HFF-Myc (cell line): ENCODE results near the gene SH3RF3.

Experiments
- DNase-seq: peaks from one replicate; pipeline ENCODE4 v3.0.0-alpha.2; 2011; ENCODE audit warnings: low read depth; ENCODE audit errors: extremely low read depth
- H3K4me3 ChIP-seq: replicated peaks from 2 replicates; pipeline ENCODE4 v1.5.1; 2011; ENCODE audit warnings: low read depth, mild to moderate bottlenecking, control low read depth, low read length
- TF ChIP-seq, protein P1 (sequence below): IDR thresholded peaks from 2 replicates; pipeline ENCODE4 v1.5.1; 2012; ENCODE audit warnings: mild to moderate bottlenecking, low read depth, low read length, control low read depth; ENCODE audit errors: missing control alignments

SH3RF3 gene

DNA sequence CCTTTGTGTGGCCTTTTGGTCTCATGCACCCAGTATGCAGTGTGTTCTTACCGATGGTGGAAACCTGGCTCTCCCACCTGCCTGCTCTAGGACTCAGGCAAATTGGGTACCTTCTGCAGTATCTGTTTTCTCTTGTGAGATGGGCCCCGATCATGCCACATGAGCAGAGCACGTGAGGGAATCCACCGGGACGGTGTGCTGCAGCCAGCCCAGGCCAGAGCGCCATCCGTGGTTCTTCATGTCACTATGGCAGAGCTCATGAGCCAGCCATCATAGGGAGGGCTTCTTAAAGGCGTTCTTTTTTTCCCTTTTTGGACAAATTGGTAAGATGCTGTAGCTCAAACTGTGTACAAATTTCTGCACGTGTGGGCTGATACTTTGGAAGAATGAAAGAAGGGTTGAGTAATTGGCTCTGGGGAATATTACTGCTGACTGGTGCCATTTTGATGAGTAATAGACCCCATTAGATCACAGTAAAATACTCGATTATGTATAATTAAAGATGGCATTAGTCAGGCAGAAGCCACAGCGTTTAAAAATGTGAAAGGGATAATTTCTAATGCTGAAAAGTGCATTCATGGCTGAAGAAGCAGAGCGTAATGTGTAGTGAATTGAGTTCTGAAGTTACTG is 19.2 kb downstream of the SH3RF3 start:
- DNase-seq: no peak
- no peak overlapping the region for H3K4me3 ChIP-seq
- TF ChIP-seq, protein P1, sequence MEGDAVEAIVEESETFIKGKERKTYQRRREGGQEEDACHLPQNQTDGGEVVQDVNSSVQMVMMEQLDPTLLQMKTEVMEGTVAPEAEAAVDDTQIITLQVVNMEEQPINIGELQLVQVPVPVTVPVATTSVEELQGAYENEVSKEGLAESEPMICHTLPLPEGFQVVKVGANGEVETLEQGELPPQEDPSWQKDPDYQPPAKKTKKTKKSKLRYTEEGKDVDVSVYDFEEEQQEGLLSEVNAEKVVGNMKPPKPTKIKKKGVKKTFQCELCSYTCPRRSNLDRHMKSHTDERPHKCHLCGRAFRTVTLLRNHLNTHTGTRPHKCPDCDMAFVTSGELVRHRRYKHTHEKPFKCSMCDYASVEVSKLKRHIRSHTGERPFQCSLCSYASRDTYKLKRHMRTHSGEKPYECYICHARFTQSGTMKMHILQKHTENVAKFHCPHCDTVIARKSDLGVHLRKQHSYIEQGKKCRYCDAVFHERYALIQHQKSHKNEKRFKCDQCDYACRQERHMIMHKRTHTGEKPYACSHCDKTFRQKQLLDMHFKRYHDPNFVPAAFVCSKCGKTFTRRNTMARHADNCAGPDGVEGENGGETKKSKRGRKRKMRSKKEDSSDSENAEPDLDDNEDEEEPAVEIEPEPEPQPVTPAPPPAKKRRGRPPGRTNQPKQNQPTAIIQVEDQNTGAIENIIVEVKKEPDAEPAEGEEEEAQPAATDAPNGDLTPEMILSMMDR: no peak

DNA sequence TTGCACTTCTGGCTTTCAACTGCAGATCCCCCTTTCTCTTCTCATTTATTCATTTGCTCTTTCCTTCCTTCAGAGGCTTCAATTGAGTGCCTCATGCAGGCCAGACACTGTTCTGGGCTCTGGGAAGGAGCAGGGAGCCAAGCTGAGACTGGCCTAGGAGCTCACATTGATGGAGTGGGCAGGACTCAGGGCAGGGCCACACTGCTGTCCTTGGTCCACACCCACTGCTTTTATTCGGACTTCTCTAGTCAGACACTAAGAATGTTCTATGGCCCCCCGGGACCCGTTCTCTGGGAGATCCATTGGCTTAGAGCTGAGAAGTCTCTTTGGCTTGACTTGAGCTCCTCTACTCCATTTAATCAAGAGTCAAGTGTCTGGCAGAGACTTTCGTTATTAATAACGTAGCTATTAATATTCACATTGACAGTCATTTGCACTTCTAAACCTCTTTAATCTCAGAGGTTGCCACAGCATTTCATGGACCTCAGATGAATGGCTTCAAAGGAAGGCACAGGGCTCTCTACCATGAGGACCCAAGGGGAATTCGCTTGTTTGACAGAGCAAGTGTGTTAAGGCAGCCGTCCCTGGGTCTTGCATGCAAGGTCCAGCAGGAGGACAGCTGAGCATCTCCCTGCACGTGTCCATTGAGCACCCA is 20.1 kb downstream of the SH3RF3 start:
- DNase-seq: no peak
- TF ChIP-seq, protein P1: no peak

DNA sequence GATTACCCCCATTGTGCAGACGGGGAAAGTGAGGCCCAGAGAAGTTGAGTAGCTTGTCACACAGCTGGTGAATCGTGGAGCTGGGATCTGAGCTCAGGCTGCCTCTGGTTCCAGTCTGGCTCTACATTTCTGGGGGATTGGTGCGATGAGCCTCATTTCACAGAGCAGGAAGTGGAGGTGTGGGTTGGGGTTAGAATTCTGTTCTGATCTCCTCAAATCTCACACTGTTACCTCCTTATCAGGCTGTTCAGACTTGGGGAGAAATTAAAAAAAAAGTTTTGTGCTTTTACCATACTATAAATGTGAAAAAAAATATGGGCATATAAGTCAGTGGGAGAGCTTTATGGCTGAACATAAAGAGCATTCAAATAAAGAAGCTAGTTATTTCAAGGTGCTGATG is 21.6 kb downstream of the SH3RF3 start:
- no peak overlapping the region for H3K4me3 ChIP-seq
- TF ChIP-seq, protein P1: no peak
- DNase-seq: no peak

More for the DNA sequence above, 20.1 kb downstream of the SH3RF3 start:
- no peak overlapping the region for H3K4me3 ChIP-seq

DNA sequence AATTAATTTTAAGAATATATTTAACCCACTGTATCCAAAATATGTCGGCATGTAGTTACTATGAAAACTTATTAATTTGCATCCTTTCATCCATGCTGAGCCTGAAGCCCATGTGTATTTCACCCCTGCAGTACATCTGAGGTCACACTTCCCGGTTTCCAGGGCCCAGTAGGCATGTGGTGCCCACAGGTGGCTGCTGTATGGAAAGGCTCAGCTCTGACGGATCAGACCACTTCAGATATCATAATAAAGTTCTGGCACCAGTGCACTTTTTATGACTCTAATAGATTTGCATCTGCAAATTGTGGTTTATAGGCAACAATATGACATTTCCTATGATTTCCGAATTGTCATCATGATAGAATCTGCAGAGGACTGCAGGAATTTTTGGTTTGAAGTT is 22.5 kb downstream of the SH3RF3 start:
- TF ChIP-seq, protein P1: no peak
- DNase-seq: no peak

DNA sequence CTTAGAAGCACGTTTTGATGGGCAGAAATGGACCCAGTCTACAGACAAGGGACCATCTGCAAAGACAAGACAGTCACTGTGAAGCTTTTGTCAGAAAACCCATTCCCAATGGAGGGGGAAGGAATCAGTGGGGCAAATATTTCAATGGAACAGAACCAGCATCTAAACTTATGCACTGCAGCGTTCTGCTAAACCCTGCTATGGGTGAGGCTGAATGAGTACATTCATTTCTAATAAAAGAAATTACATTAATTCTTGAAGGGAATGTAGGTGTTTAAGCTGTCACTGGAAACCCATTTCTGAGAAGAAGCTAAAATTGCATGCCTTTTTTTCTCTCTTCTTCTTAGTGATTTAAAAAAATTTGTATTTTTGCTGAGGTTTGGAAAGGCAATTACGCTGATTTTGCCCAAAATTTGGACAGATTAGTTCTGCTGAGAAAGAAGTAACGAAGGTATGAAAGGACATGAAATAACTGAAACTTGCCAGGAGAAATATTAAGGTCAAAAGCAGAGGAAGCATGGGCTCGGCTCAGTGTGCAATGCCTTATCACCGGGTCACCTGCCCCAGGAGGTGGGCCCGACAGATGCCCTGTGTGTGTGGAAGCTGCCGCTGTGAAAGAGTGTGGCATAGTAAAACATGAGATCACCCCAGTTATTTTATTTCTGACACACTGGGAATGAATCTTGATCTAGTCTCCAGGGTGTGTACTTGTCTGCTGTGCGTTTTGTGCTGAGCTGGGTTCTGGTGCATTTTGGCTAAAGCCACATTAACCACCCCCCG is 24.2 kb downstream of the SH3RF3 start:
- TF ChIP-seq, protein P1: no peak
- no peak overlapping the region for H3K4me3 ChIP-seq
- DNase-seq: no peak

More for the DNA sequence above, 22.5 kb downstream of the SH3RF3 start:
- no peak overlapping the region for H3K4me3 ChIP-seq

DNA sequence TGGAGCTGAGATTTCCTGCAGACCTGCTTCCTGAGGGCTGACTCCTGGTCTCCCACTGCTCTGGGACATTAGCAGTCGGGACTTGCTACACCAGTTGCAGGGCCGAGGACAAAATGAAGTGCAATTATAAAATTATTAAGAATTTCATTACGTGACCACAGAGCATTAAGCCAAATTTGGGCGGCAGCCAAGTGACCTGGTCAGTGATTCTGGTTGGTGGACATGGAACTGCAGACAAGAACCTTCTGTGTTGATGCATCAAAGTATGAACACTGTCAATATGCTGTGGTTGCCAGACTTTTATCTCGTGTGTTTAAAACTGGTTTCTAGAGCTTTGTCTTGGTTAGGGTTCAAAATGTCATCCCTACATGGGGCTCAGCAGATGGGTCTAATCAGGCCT is 24.8 kb downstream of the SH3RF3 start:
- TF ChIP-seq, protein P1: no peak
- no peak overlapping the region for H3K4me3 ChIP-seq
- DNase-seq: no peak
